GM12801 (cell line): ENCODE measurements around the gene POMT2.

Experiments used
- CTCF ChIP-seq: IDR thresholded peaks from one replicate; pipeline ENCODE4 v1.5.1; 2011; ENCODE audit warnings: control low read depth; ENCODE audit not compliant: insufficient read length; ENCODE audit errors: extremely low read depth

The POMT2 gene

GRCh38 chr14:77265561-77266335 is 54.9 kb downstream of the POMT2 start:
- TF ChIP-seq CTCF = no peak

GRCh38 chr14:77265187-77265515 is 55.5 kb downstream of the POMT2 start:
- TF ChIP-seq CTCF = no peak

GRCh38 chr14:77264466-77265186 is 56.1 kb downstream of the POMT2 start:
- TF ChIP-seq CTCF = no peak

GRCh38 chr14:77260631-77261030 is 60.1 kb downstream of the POMT2 start:
- TF ChIP-seq CTCF = no peak

GRCh38 chr14:77260199-77260598 is 60.5 kb downstream of the POMT2 start:
- TF ChIP-seq CTCF = no peak

GRCh38 chr14:77259025-77259715 is 61.5 kb downstream of the POMT2 start:
- no peak for TF ChIP-seq CTCF

- TF ChIP-seq CTCF = no peak
Observed at GRCh38 chr14:77258566-77258965, 62.1 kb downstream of the POMT2 start.
